ENCODE results near the gene FUS. TPM values are rescaled to one million over a fixed set of nuclear protein-coding genes. Genes with fewer than 3 reads are reported as not detected.

The FUS gene
- total RNA-seq, 1 donor from 2014 or later, result 166 TPM

DNA sequence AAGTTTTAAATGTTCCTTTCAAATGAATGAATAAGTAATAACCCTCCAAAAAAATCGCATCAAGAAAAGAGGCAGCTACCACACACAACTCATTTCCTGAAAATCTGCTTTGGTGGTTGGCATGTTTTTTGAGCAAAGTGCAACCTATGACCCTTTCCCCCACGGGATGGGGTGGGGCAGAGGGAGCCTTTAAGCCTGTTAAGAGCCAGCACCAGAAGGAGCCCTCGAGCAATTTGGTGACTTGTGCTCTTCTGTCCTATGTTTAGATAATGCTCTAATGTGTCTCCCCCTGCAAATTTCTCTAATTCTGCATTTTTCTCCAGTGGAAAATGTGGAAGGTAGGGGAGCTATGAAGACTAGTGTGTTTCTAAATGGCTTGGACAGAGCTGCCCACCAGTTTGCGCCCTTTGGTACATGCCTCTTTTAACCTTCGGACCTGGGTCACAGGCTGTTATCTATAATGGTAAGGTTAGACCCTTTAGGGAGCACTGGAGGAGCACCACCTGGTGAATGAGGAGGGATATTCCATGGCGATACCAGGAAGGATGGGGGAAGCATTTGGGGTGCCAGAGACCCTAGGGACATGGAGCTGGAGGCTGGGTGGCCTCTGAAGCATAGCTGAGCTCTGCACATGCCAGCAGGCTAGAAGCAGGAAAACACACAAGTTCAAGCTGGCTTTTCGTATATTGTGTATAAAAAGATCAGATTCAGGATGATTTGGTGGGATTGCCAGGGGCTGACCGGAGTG is 21.1 kb downstream of the FUS start:
- Histone ChIP-seq H3K27ac (no peak overlapping the region), H3K36me3 (peaks cover 6 to 13% of the 10 kb centered on the region in 2 donors), H3K9me3 (no peaks in the 10 kb centered on the region), H3K4me1 (peaks cover 0 to 10% of the 10 kb centered on the region in 2 donors), H3K4me3 (peak overlapping the region in 1 of 2 donors; percentile 65), H3K27me3 (no peaks in the 10 kb centered on the region)
- TF ChIP-seq, protein P1, sequence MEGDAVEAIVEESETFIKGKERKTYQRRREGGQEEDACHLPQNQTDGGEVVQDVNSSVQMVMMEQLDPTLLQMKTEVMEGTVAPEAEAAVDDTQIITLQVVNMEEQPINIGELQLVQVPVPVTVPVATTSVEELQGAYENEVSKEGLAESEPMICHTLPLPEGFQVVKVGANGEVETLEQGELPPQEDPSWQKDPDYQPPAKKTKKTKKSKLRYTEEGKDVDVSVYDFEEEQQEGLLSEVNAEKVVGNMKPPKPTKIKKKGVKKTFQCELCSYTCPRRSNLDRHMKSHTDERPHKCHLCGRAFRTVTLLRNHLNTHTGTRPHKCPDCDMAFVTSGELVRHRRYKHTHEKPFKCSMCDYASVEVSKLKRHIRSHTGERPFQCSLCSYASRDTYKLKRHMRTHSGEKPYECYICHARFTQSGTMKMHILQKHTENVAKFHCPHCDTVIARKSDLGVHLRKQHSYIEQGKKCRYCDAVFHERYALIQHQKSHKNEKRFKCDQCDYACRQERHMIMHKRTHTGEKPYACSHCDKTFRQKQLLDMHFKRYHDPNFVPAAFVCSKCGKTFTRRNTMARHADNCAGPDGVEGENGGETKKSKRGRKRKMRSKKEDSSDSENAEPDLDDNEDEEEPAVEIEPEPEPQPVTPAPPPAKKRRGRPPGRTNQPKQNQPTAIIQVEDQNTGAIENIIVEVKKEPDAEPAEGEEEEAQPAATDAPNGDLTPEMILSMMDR (IDR thresholded peaks at IDR 0.05), result no peak
- intact Hi-C loops (cut with DNase I), result no loop called here
- DNase-seq (ENCODE audit: low spot score in 2 of 2), result no peak

DNA sequence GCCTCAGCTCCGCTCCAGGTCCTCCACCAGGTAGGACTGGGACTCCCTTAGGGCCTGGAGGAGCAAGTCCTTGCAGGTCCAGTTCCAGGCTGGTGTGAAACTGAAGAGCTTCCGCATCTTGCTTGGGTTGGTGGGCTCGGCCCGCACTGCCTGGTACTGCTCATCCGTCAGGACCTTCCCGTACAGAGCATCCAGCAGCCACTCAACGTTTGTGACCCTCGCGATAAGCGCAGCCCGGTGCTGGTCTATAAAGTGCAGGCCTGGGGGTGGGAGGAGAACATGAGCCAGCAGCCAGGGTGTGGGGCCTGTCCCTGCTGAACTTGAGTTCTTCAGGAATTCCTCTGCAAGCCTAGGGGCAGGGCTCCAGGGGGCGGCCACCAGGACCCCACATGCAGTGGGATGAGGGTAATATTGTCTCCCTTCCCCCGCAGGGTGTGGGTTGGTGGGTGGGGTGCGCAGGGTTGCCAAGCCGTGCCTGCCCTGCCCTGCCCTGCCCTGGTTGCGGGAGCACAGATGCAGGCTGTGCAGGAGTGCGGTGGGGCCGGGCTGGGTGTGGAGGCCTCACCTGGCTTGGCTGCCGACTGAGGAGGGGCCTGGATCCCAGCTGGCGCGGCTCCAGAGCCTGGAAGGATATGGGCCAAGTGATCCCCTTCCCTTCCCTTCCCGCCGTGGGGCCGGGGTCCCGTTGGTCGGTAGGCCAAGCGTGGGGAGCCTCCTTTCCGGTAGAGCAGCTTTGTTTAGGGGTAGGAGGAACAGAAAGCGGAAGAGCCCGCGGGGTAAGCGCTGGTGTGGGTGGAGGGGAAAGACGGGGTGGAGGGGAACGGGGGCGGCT is 21.9 kb downstream of the FUS start:
- TF ChIP-seq, protein P1 (IDR thresholded peaks at IDR 0.05), result no peak
- peaks cover 0 to 7% of the 10 kb centered on the region in 2 donors for H3K36me3 ChIP-seq
- H3K9me3 ChIP-seq, result no peaks in the 10 kb centered on the region
- no peaks in the 10 kb centered on the region for H3K27me3 ChIP-seq
- DNase-seq (ENCODE audit: low spot score in 2 of 2), result no peak
- intact Hi-C loops (cut with DNase I), result no loop called here
- peak overlapping the region; percentile 64 to 65 for H3K4me3 ChIP-seq
- H3K4me1 ChIP-seq, result peaks cover 0 to 10% of the 10 kb centered on the region in 2 donors
- H3K27ac ChIP-seq, result peak overlapping the region in 1 of 2 donors; percentile 4

DNA sequence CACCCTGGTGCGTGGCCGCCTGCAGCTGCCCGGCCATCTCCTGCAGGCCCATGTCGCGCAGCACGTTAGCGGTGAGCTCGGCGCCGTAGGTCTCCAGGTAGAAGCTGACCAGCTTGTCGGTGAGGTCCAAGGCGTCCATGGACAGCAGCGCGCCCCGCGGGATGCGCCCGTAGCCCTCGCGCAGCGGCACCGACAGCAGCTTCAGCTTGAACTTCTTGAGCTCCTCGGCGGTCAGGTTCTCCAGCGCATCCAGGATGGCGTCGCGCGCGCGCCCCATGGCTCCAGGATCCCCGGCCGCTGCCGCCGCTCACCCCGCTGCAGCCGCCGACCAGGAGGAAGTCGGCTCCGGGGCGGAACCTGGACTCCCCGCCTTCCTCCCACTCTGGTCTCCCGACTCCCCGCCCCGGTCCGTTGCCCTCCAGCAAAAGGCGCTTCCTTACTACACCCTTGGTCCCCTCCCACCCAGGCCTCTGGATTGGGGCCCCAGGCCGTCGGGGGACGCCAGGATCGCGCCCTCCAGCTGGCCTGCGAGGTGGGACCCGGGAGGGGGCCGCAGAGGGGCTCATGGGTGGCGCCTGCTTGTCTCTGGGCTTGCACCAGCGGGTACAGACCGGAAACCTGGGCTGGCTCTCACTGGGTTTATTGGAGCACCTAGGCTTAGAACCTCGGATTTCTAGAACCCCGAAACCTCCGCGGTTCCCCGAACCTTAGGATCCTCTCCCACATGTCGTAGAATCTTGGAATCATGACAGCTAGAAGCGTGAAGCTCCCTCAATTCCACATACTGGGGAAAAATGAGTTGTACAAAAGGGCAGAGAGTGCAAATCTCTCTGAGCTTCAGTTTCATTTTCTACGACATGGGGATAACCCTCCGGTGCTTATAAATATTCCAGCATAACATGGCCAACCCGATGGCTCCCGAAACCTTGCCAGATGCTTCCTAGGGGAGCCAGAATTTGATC is 22.8 kb downstream of the FUS start, which contains the start of gene PYCARD:
TSS of gene PYCARD (minus strand) at position 347 of the 962 bp plus-strand sequence. CDS start at position 277, 70 bp downstream.
- Histone ChIP-seq H3K9me3 (no peaks in the 10 kb centered on the region), H3K4me1 (peaks cover 0 to 10% of the 10 kb centered on the region in 2 donors), H3K4me3 (peak within 1 kb of the TSS; percentile 64 to 65), H3K27ac (peak within 1 kb of the TSS in 1 of 2 donors; percentile 4), H3K36me3 (peaks cover 0 to 4% of the 10 kb centered on the region in 2 donors), H3K27me3 (no peaks in the 10 kb centered on the region)
- intact Hi-C loops (cut with DNase I), result no loop called here
- DNase-seq (ENCODE audit: low spot score in 2 of 2), result peak in 1 of 2 donors; percentile 74
- TF ChIP-seq, protein P1 (IDR thresholded peaks at IDR 0.05), result no peak

DNA sequence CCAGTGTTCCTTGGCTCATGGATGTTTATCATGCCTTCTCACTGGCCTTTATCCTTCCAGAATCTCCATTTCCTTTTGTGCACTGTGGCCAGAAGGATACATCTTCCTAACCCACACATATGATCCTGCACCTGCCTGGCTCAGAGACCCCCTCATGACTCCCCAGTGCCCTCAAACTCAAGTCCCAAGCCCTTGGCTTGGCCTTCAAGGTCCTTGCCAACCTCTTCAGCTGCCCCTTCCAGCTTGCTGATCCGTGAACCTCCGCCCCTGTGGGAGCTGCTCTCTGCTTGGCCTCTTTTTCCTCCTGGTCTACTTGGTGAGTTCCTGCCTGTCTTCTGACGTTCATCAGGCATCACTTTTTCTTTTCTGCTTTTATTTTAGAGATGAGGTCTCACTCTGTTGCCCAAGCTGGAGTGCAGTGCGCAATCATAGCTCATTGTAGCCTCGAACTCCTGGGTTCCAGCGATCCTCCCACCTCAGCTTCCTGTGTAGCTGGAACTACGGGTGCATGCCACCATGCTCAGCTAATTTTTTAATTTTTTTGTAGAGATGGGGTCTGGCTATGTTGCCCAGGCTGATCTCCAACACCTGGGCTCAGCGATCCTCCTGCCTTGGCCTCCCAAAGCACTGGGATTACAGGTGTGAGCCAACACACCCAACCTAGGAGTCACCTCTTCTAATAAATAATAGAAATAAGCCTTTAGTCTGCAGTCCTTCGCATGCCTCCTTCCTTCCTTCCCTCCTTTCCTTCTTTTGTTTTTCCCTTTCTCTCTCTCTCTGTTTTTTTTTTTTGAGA is 25.1 kb downstream of the FUS start:
- no peak for DNase-seq (ENCODE audit: low spot score in 2 of 2)
- no peaks in the 10 kb centered on the region for H3K27me3 ChIP-seq
- no peak overlapping the region for H3K4me3 ChIP-seq
- peaks cover 0 to 10% of the 10 kb centered on the region in 2 donors for H3K4me1 ChIP-seq
- H3K9me3 ChIP-seq, result no peaks in the 10 kb centered on the region
- H3K36me3 ChIP-seq, result peaks cover 0 to 2% of the 10 kb centered on the region in 2 donors
- H3K27ac ChIP-seq, result no peak overlapping the region
- TF ChIP-seq, protein P1 (IDR thresholded peaks at IDR 0.05), result no peak
- intact Hi-C loops (cut with DNase I), result no loop called here

Measured in ascending aorta (tissue), 2 donors.